Stimulated activated CD4-positive, alpha-beta T cell treated with anti-CD3 and anti-CD28 coated beads, Interleukin-1b, Interleukin-23, amount 100 ng/mL, for 48 hours (primary cell): ENCODE data around the gene MFAP5.
A peak's percentile ranks its signal among the peaks of the same experiment; 100 is the strongest.

Experiments
- DNase-seq: peaks from one replicate; pipeline ENCODE4 v3.0.0-alpha.2; 2020

Gene MFAP5

GRCh38 chr12:8662593-8662992 is at the start of gene MFAP5:
Gene MFAP5 (minus strand): TSS chr12:8662826. CDS start chr12:8662104, 722 bp downstream.
- no peak for DNase-seq

GRCh38 chr12:8709124-8709830 is 46.7 kb upstream of the MFAP5 start:
- DNase-seq, result no peak

GRCh38 chr12:8702159-8702558 is 39.5 kb upstream of the MFAP5 start:
- no peak for DNase-seq

- DNase-seq, result no peak
Observed at GRCh38 chr12:8701046-8701660, 38.5 kb upstream of the MFAP5 start.

- no peak for DNase-seq
Observed at GRCh38 chr12:8699714-8700113, 37.1 kb upstream of the MFAP5 start.

- no peak for DNase-seq
Observed at GRCh38 chr12:8698879-8699278, 36.3 kb upstream of the MFAP5 start.

GRCh38 chr12:8698132-8698851 is 35.7 kb upstream of the MFAP5 start:
- DNase-seq, result peak; percentile 26

- DNase-seq, result peak; percentile 62
Observed at GRCh38 chr12:8697476-8698131, 35.0 kb upstream of the MFAP5 start, which contains the start of gene RIMKLB. Gene RIMKLB (plus strand): TSS chr12:8697991. CDS start chr12:8713867, 15,876 bp downstream.

DNA sequence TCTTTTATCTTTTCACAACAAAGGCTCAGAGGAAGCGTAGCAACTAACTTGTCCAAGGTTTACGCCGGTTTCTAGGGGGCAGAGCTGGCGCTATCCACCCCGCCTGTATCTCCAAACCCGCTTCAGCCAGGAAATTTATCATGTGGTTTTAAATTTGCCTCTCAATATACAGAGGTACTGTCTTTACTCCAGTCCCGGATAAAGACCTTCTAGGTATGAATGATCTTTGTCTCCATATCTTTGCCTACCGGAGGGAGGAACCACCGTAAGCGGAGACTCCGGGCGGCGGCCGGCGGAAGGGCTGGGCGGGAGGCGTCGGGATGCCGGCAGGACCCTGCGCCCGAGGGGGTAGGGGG is 34.5 kb upstream of the MFAP5 start:
- DNase-seq, result no peak

DNA sequence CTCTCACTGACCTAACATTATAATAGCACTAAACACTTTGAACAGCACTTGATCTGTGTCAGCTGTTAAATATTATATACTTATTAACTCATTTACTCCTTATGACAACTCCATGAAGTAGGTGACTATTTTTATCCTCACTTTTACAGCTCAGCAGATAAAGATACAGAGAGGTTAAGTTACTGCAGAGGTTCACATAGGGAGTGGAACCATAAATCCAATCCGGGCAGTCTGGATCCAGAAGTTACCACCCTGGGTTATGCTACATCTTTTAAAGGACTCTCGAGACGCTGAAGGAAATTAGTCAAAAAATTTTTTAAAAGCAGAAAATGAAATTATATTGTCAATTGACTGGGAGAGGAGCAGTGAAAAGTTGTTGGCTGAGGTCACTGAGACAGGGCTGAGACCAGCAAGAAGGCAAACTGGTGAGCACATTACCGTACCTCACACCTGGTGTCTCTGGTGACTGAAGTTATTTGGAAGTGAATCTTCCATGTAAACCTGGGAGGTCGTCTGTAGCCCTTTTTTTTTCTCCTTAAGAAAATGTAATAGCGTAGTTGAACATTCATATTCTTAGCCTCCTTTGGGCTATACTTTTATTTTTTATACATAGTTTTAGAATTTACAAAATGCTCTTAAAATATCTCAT is 33.9 kb upstream of the MFAP5 start:
- DNase-seq, result no peak

- DNase-seq, result no peak
Observed at GRCh38 chr12:8695116-8695515, 32.5 kb upstream of the MFAP5 start.

DNA sequence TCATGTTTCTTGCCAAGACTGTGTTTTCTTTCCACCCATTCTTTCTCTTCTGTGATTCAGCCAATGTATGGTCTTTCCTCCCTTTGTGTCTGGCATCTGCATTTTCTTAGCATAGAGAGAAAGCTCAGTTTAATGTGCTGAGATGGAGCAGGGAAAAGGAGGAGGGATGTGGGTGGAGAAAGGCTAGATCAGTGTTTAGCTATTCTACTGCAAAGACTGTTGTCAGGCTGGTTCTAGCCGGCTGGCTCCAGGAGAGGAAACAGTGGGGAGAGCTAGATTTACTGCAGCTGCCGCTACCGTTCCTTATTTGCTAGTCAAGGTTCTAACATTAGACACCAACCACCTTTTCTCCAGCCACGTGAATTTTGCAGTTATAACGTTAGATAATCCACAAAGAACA is 29.9 kb upstream of the MFAP5 start:
- DNase-seq, result no peak

DNA sequence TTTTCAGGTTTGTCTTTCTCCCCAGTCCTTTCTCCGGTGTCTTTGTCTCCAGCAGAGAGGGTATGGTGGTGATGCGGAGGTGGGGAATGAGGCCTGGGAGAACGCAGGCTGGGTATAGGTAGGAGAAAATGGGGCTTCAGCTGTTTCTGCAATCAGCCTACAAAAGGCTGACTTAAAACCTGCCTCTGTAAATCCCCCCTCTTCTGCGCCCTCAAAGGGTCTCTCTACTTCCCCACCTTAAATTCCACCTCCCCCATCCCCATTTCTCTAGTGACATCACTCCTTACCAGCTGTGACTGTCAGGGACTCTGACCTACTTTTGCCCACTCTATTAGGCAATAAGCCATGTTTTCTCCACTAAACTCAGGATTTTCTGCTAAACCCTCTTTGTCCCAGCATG is 27.1 kb upstream of the MFAP5 start:
- no peak for DNase-seq

DNA sequence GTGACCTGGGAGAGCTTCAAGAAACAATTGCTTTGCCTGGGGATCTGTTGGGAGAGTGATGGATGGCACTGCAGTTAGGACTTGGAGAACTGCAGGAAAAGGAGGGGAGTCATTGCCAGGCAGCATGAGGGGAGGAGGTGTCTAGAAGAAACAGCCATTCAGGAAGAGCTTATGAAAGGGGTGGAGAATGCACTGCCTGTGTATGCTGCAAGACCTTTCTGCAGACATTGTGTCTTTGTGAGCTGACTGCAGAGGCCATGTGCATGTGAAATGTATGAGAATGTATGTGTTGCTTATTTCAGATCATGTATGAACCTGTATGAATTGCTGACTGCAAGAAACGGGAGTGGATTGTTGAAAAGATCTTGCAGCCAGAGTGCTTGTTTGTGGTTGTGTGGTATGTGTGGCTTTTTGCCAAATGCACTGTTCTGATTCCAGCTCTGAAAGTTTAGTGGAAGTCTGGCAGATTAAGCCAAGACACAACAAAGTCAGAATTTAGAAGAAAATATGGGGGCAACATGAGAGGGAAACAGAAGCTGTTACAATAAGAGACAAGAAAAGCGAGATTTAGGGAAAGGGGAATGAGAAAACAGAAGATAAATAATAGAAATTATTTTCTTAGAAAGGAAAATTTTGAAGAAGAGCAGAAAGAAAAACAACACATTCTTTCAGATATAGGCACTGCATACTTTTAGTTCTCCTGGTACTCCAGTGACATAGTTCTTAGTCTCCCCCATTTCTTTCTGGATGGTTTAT is 25.4 kb upstream of the MFAP5 start:
- DNase-seq, result no peak

DNA sequence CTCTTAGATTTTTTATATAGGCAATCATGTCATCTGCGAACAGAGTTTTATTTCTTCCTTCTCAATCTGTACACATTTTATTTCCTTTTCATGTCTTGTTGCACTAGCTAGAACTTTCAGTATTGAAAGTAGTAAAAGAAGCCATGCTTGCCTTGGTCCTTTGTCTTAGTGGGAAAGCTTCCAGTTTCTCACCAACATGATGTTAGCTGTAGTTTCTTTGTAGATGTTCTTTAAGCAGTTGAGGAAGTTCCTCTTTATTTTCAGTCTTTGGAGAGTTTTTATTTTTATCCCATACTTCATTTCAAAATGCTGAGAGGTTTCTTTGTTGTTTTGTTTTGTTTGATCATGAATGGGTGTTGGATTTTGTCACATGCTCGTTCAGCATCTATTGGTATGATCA is 22.4 kb upstream of the MFAP5 start:
- DNase-seq, result no peak

GRCh38 chr12:8681129-8681884 is 18.7 kb upstream of the MFAP5 start:
- DNase-seq, result no peak

GRCh38 chr12:8680533-8680932 is 17.9 kb upstream of the MFAP5 start:
- DNase-seq, result no peak

- DNase-seq, result no peak
Observed at GRCh38 chr12:8678661-8679111, 16.1 kb upstream of the MFAP5 start.

DNA sequence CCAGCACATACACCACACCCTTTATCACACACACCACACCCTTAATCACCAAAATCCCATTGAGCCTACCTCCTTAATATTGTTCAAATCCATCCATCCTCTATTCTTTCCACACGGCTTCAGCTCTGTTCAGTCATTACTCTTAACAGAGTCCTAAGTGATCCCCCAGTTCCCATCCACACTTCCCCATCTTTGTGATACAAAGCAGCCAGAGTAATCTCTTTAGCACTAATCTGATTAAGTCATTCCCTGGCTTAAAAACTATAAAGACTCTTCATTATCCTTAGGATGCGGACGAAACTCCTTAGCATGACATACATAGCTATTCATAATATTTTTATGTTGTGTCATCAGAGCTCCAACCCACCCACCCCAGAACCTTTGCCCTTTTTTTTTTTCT is 14.7 kb upstream of the MFAP5 start:
- DNase-seq, result no peak

- DNase-seq, result no peak
Observed at GRCh38 chr12:8676651-8677050, 14.0 kb upstream of the MFAP5 start.

- DNase-seq, result no peak
Observed at GRCh38 chr12:8675591-8676036, 13.0 kb upstream of the MFAP5 start.
